Dendritic cell treated with granulocyte-macrophage colony-stimulating factor and Interleukin-4, amounts not matched to agents 40 ng/mL and 50 ng/mL, for 4 days (primary cell): ENCODE measurements around the gene SMAD4.

ENCODE experiments used
- H3K27ac Mint-ChIP-seq: one replicate; pipeline ENCODE4 v1.8.0; 2022; ENCODE audit warnings: mild to moderate bottlenecking, mixed read lengths
- H3K27me3 Mint-ChIP-seq: one replicate; pipeline ENCODE4 v1.8.0; 2022; ENCODE audit warnings: mild to moderate bottlenecking, mixed read lengths
- H3K36me3 Mint-ChIP-seq: one replicate; pipeline ENCODE4 v1.8.0; 2022; ENCODE audit warnings: low read depth, mixed read lengths
- H3K4me1 Mint-ChIP-seq: one replicate; pipeline ENCODE4 v1.8.0; 2022; ENCODE audit warnings: low read depth, mixed read lengths
- H3K4me3 Mint-ChIP-seq: one replicate; pipeline ENCODE4 v1.8.0; 2022; ENCODE audit warnings: mild to moderate bottlenecking, moderate library complexity, mixed read lengths
- H3K9me3 Mint-ChIP-seq: one replicate; pipeline ENCODE4 v1.8.0; 2022; ENCODE audit warnings: mixed read lengths
- intact Hi-C: fragments of 100-400 bp; cut with micrococcal nuclease; formaldehyde crosslinking; loops from one replicate; pipeline ENCODE4 v1.15.0; 2022

The SMAD4 gene

DNA sequence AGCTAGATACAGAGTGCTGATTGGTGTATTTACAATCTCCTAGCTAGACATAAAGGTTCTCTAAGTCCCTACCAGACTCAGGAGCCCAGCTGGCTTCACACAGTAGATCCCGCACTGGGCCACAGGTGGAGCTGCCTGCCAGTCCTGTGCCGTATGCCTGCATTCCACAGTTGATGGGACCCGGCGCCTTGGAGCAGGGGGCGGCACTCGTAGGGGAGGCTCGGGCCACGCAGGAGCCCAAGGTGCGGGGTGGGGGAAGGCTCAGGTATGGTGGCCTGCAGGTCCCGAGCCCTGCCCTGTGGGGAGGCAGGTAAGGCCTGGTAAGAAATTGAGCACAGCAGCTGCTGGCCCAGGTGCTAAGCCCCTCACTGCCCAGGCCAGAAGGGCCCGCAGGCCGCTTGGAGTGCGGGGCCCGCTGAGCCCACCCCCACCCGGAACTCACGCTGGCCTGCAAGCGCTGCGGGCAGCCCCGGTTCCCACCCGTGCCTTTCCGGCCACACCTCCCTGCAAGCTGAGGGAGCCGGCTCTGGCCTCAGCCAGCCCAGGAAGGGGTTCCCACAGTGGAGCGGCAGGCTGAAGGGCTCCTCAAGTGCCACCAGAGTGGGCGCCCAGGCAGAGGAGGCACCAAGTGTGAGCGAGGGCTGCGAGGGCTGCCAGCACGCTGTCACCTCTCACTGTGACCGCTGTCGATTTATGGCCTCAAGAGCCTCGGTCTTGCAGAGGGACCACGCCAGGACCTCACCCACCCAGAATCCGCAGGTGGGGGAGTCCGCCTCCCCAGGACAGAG, 91.0 kb downstream of the SMAD4 start:
- no peaks in the 10 kb centered on the region for H3K36me3 Mint-ChIP-seq
- no peaks in the 10 kb centered on the region for H3K4me1 Mint-ChIP-seq
- intact Hi-C loops: no loop called here
- H3K27ac Mint-ChIP-seq: no peak overlapping the region
- peaks cover 38% of the 10 kb centered on the region for H3K9me3 Mint-ChIP-seq
- H3K4me3 Mint-ChIP-seq: no peak overlapping the region
- H3K27me3 Mint-ChIP-seq: no peaks in the 10 kb centered on the region

DNA sequence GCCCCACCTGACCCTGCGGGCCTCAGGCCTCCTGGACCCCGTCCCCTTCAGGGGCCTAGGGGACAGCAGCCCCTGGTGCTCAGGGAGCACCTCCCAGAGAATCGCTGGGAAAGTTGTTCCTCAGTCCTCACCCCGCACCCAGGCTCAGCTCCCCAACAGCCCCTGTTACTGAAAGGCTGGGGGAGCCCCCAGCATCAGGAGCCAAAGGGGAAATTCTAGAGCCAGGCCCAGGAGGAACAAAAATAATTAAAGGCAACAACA, 91.5 kb downstream of the SMAD4 start:
- Mint-ChIP-seq H3K27ac (no peak overlapping the region), H3K9me3 (peaks cover 38% of the 10 kb centered on the region), H3K36me3 (no peaks in the 10 kb centered on the region), H3K4me1 (no peaks in the 10 kb centered on the region), H3K27me3 (no peaks in the 10 kb centered on the region), H3K4me3 (no peak overlapping the region)
- intact Hi-C loops: no loop called here

DNA sequence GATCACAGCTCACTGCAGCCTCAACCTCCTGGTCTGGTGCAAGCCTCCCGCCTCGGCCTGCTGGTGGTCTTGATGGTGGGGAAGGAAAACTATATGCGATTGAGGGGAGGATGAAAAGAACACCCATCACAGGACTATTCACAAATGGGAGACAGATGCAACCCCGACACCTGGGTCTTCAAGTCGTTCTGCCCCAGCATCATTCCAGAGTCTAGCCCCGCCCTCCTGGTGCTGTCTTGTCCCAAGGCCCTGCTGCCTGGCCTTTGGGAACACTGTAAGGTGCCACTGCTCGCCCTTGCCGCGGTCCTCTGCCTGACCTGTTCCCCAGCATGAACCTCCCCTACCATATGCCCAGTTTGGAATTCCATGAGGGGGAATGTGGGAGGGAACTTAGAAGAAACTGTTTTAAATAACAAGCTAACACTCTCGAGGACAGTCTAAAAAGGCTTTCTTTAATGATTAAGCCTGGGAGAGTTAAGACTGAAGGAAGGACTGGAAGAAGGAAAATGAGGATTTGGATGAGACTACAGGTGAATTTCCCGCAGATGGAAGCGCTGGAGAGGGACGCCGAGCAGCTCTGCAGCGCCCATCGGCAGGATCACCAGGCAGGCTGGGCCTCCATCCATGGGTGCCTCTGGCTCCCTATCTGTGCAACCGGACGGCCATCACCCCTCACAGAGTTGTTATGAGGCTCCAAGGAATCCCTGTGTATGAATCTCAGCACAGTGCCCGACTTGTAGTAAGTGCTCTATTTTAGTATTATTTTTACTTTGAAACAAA, 92.4 kb downstream of the SMAD4 start:
- Mint-ChIP-seq H3K27me3 (no peaks in the 10 kb centered on the region), H3K36me3 (no peaks in the 10 kb centered on the region), H3K9me3 (peaks cover 32% of the 10 kb centered on the region), H3K27ac (no peak overlapping the region), H3K4me3 (no peak overlapping the region), H3K4me1 (no peaks in the 10 kb centered on the region)
- intact Hi-C loops: no loop called here

DNA sequence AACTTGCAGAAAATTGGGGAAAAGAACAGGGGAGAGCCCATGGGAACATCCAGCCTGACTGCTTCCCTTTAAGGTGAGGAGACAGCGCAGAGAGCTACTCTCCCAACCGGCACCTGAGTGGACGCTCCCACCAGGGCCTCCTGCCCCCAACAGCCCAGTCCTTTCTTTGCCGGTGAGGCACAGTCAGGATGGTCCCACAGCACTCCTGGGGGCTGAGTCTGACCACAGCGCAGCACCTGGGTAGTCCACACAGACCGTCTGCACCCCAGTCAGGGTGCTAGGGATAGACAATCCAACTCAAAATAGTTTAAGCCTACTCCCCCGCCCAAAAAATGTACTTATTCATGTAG, 93.0 kb downstream of the SMAD4 start:
- Mint-ChIP-seq H3K27ac (no peak overlapping the region), H3K4me3 (no peak overlapping the region), H3K36me3 (no peaks in the 10 kb centered on the region), H3K9me3 (peaks cover 26% of the 10 kb centered on the region), H3K4me1 (no peaks in the 10 kb centered on the region), H3K27me3 (no peaks in the 10 kb centered on the region)
- intact Hi-C loops: no loop called here

DNA sequence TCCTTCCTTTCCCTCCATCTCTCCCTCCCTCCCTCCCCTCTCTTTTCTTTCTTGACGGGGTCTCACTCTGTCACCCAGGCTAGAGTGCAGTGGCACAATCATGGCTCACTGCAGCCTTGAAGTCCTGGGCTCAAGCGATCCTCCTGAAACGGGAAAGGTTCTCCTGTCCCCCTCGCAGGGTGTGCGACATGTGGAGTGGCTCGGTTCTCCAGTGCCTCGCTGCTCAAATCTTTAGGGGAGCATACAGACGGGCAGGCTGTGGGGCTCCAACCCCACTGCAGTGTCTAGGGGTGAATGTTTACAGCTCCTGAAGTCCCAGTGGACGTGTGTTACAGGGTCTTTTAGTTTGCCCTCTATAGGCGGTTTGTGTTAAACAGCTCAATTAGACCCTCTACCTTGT, 93.5 kb downstream of the SMAD4 start:
- H3K4me1 Mint-ChIP-seq: no peaks in the 10 kb centered on the region
- H3K9me3 Mint-ChIP-seq: peaks cover 21% of the 10 kb centered on the region
- H3K36me3 Mint-ChIP-seq: no peaks in the 10 kb centered on the region
- no peak overlapping the region for H3K4me3 Mint-ChIP-seq
- H3K27ac Mint-ChIP-seq: no peak overlapping the region
- no peaks in the 10 kb centered on the region for H3K27me3 Mint-ChIP-seq
- intact Hi-C loops: no loop called here

DNA sequence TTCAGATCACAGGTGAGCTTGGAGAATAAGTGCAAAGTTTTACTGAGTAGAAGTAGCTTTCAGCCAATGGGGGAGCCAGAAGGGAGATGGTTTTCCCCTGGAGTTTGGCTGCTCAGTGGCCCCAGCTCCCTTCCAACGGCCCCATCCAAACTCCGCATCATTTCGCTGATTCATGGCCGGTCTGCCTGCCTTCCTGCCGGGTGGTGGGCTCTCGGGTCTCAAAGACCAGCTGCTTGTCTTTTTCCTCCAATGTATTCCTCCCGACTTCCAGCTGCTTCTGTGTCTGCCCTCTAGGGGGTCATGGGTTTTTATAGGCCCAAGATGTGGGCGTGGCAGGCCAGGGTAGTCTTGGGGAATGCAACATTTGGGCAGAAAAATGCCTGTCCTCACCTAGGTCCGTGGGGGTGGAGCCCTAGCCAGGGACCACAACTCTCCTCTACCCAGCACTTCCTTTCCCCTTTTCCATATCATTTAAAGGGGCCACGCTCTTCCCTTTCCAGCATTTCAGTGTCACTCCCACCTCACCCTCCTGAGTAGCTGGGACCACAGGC, 94.0 kb downstream of the SMAD4 start:
- no peaks in the 10 kb centered on the region for H3K27me3 Mint-ChIP-seq
- intact Hi-C loops: no loop called here
- no peak overlapping the region for H3K27ac Mint-ChIP-seq

DNA sequence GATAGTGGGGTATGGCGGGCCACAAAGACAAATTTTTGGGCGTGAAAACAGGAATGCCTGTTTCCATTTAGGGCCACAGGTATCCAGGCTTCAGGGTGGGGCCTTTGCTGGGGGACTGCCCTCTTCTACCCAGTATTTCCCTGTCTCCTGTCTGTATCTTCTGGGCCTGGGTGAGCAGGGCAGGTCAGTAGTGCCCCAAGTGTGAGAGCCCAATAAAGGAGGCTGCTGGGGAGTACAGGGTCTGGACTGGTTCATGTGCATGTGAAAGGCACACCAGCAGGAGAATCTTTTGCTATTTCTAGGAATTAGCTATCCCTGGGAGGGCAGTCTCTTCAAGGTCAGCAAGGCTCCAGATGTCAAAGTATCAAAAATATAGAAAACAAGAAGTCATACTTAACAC, 96.0 kb downstream of the SMAD4 start:
- Mint-ChIP-seq H3K4me1 (no peaks in the 10 kb centered on the region), H3K4me3 (no peak overlapping the region), H3K9me3 (no peaks in the 10 kb centered on the region), H3K27me3 (no peaks in the 10 kb centered on the region), H3K27ac (no peak overlapping the region), H3K36me3 (no peaks in the 10 kb centered on the region)
- intact Hi-C loops: no loop called here

More for the DNA sequence above, 94.0 kb downstream of the SMAD4 start:
- H3K4me3 Mint-ChIP-seq: no peak overlapping the region
- H3K4me1 Mint-ChIP-seq: no peaks in the 10 kb centered on the region
- no peaks in the 10 kb centered on the region for H3K36me3 Mint-ChIP-seq
- H3K9me3 Mint-ChIP-seq: peaks cover 16% of the 10 kb centered on the region

DNA sequence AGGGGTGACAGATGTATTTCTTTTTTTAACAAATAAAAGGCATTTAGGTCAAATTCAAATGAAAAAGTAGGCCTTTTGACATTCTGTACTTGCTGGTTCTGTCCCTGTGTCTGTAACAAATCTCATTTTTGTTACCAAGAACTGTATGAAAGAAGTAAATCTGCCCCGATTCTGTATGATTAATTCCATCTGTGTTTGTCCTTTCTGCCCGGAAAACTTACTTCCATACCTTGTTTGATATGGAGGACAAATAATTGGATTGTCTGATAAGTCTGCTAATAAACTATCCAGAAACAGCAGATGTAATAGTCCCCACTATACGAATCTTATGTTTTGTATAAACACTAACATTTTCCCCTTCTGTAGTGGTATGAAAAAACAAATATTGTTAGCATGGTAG, 97.7 kb downstream of the SMAD4 start:
- H3K27me3 Mint-ChIP-seq: no peaks in the 10 kb centered on the region

DNA sequence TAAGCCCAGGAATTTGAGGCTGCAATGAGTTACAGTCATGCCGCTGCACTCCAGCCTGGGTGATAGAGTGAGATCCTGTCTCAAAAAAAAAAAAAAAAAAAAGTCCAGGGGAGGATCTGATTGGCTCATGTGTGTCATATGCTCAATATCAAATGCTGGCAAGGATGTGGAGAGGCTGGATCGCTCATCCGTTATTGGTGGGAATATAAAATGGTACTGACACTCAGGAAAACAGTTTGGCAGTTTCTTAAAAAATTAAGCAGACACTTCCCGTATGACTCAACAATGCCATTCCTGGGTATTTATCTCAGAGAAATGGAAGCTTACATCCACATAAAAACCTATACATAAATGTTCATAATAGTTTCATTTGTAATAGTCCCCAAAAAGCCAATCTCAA, 98.5 kb downstream of the SMAD4 start:
- Mint-ChIP-seq H3K27me3 (no peaks in the 10 kb centered on the region), H3K9me3 (no peaks in the 10 kb centered on the region), H3K4me1 (no peaks in the 10 kb centered on the region), H3K27ac (no peak overlapping the region), H3K36me3 (no peaks in the 10 kb centered on the region), H3K4me3 (no peak overlapping the region)
- intact Hi-C loops: no loop called here

More for the DNA sequence above, 97.7 kb downstream of the SMAD4 start:
- intact Hi-C loops: no loop called here
- no peak overlapping the region for H3K27ac Mint-ChIP-seq
- no peak overlapping the region for H3K4me3 Mint-ChIP-seq
- no peaks in the 10 kb centered on the region for H3K36me3 Mint-ChIP-seq
- H3K4me1 Mint-ChIP-seq: no peaks in the 10 kb centered on the region
- H3K9me3 Mint-ChIP-seq: no peaks in the 10 kb centered on the region

DNA sequence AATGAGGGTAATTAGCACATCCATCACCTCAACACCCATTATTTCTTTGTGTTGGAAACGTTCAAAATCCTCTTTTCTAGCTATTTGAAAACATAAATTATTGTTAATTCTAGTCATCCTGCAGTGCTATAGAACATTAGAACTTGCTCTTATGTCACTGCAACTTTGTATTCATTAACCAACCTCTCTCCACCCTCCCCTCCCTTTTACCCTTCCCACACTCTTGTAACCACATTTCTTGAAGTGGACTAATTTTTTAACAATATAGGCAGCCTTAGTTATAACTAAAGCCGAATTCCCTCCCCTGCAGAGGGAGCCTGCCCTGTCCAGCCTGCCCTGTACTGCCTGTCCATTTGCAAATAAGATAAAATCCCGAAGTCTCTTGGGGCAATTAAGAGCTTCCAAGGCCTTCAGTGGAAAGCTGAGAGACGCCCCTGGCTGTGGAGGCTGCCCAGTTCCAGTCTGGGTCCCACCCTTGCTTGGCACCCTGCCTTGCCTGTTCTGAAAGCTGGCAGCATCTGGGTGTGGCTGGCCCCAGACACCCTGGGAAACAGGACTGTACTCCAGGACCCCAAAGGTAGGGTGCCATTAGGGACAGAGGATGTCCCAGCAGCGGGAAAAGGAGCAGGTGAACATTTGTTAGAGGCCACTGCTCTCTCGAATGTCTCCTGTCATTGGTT, 102.4 kb downstream of the SMAD4 start:
- H3K27ac Mint-ChIP-seq: no peak overlapping the region
- no peaks in the 10 kb centered on the region for H3K4me1 Mint-ChIP-seq
- H3K27me3 Mint-ChIP-seq: no peaks in the 10 kb centered on the region

DNA sequence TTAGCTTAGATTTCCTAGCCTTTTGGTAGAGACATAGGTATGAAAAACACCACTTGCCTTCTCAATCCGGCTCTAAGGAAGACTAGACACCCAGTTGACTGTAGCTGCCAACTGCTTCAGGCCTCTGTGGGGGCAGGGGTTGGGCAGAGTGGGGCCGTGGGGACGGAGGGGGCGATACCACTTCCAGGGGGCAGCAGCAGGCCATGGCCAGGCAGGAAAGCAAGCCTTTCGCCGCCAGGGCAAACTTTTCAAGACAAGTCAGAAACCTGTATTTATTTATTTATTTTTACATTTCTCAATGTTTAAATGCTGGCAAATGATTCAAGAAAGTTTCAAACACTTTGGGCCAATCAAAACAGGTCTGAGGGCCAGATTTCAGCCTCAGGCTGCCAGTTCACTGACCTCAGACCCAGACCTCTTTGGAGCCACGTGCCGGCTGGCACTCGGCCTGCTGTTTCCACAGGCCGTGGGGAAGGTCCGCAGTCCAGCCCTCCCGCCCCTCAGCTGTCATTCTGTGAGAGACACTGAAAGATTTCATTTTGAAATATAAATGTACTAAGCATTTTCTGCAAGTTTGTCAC, 103.7 kb downstream of the SMAD4 start:
- Mint-ChIP-seq H3K4me3 (no peak overlapping the region), H3K27ac (no peak overlapping the region), H3K36me3 (no peaks in the 10 kb centered on the region), H3K27me3 (no peaks in the 10 kb centered on the region), H3K9me3 (no peaks in the 10 kb centered on the region), H3K4me1 (no peaks in the 10 kb centered on the region)
- intact Hi-C loops: no loop called here

More for the DNA sequence above, 102.4 kb downstream of the SMAD4 start:
- H3K4me3 Mint-ChIP-seq: no peak overlapping the region
- intact Hi-C loops: no loop called here
- H3K9me3 Mint-ChIP-seq: no peaks in the 10 kb centered on the region
- H3K36me3 Mint-ChIP-seq: no peaks in the 10 kb centered on the region
